ENCODE data around the gene HECW1.

DNA sequence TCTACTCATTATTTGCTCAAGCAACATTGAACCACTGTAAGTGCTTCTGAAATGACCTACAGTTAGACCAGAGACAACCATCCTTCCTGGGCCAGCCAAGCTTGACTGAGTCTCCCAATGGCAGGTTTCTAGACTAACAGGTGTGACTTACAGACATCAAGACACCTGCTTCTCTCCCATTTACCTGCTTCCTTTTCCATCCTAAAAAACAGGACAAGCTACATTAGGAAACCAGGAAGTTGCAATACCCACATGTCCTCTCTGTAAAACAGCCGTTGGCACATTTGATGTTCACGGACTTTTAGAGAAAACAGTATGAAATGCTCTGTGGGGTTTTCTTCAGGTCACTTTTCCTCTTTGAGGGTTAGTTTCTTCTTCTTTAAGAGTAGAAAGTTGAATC lies 4.0 kb downstream of the HECW1 start:
- TF ChIP-seq, protein P1, sequence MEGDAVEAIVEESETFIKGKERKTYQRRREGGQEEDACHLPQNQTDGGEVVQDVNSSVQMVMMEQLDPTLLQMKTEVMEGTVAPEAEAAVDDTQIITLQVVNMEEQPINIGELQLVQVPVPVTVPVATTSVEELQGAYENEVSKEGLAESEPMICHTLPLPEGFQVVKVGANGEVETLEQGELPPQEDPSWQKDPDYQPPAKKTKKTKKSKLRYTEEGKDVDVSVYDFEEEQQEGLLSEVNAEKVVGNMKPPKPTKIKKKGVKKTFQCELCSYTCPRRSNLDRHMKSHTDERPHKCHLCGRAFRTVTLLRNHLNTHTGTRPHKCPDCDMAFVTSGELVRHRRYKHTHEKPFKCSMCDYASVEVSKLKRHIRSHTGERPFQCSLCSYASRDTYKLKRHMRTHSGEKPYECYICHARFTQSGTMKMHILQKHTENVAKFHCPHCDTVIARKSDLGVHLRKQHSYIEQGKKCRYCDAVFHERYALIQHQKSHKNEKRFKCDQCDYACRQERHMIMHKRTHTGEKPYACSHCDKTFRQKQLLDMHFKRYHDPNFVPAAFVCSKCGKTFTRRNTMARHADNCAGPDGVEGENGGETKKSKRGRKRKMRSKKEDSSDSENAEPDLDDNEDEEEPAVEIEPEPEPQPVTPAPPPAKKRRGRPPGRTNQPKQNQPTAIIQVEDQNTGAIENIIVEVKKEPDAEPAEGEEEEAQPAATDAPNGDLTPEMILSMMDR (IDR thresholded peaks at IDR 0.05): no peak
- no peak for TF ChIP-seq EHMT2 (IDR thresholded peaks at IDR 0.05; ENCODE audit: low read depth)
- no peak for TF ChIP-seq MAZ (IDR thresholded peaks at IDR 0.05; ENCODE audit: borderline replicate concordance, low read depth, low read length)
- no peak for TF ChIP-seq JUN (IDR thresholded peaks at IDR 0.05)
- TF ChIP-seq POLR2A (IDR thresholded peaks at IDR 0.05; ENCODE audit: low read length): no peak
- TF ChIP-seq SMC3 (IDR thresholded peaks at IDR 0.05): no peak
- no peak for TF ChIP-seq MAX (IDR thresholded peaks at IDR 0.05)
- TF ChIP-seq REST (IDR thresholded peaks at IDR 0.05): no peak
- no peak for TF ChIP-seq KDM5A (IDR thresholded peaks at IDR 0.05)
- no peak for TF ChIP-seq CEBPB (IDR thresholded peaks at IDR 0.05)
